Epithelial cell of proximal tubule (primary cell): ENCODE data around the gene MGAT3. TPM values are rescaled to one million over a fixed set of nuclear protein-coding genes. Genes with fewer than 3 reads are reported as not detected.
A peak's percentile ranks its signal among the peaks of the same experiment; 100 is the strongest.

ENCODE experiments used
- DNase-seq: peaks from one replicate; pipeline ENCODE4 v3.0.0-alpha.2; 2011; ENCODE audit warnings: low read depth
- H3K4me3 ChIP-seq: 2 replicates; pipeline ENCODE4 v1.5.1; 2011; ENCODE audit warnings: low read depth, mild to moderate bottlenecking, low read length
- CTCF ChIP-seq: conservative IDR thresholded peaks from 2 replicates; pipeline ENCODE4 v1.5.1; 2012; ENCODE audit warnings: low read depth, mild to moderate bottlenecking, low read length
- total RNA-seq: library from RNA; depleted of rRNA; stranded (reverse); fragments of >200 nt; gene quantifications from 2 replicates; pipeline ENCODE4 v1.2.3, GENCODE V29; 2015

MGAT3 gene
- total RNA-seq, 1 donor from 2014 or later = 2.4 TPM

- no peak for DNase-seq
- no peak for TF ChIP-seq CTCF
- H3K4me3 ChIP-seq = peak overlapping the region; percentile 59
Observed at GRCh38 chr22:39469681-39470450, 13.1 kb downstream of the MGAT3 start.

- H3K4me3 ChIP-seq = peak overlapping the region; percentile 59
- no peak for DNase-seq
- no peak for TF ChIP-seq CTCF
Observed at GRCh38 chr22:39470451-39471291, 13.9 kb downstream of the MGAT3 start.

- TF ChIP-seq CTCF = no peak
- DNase-seq = peak; percentile 58
- H3K4me3 ChIP-seq = peak overlapping the region; percentile 59
Observed at GRCh38 chr22:39471381-39472141, 14.7 kb downstream of the MGAT3 start.

GRCh38 chr22:39472570-39473556, 16.1 kb downstream of the MGAT3 start:
- no peak for DNase-seq

GRCh38 chr22:39473851-39474250, 17.0 kb downstream of the MGAT3 start:
- no peak overlapping the region for H3K4me3 ChIP-seq
- TF ChIP-seq CTCF = no peak
- DNase-seq = no peak

More at GRCh38 chr22:39472570-39473556, 16.1 kb downstream of the MGAT3 start:
- H3K4me3 ChIP-seq = no peak overlapping the region
- no peak for TF ChIP-seq CTCF
